Coronary artery (tissue), 2 donors: ENCODE results near the gene SLC35E3.

Source experiments
- DNase-seq: peaks from one replicate; pipeline ENCODE4 v3.0.0-alpha.2; 2017; ENCODE audit warnings: low spot score
- H3K27ac ChIP-seq, 2 donors: fragments of 200-600 bp; sonication (generic); one replicate each; pipeline ENCODE4 v1.5.1; 2016 to 2019
- H3K4me3 ChIP-seq: fragments of 200-600 bp; sonication (generic); 2 replicates; pipeline ENCODE4 v1.5.1; 2016; ENCODE audit warnings: mild to moderate bottlenecking, moderate library complexity
- TF ChIP-seq, protein P1 (sequence below): fragments of 200-600 bp; sonication (generic); IDR thresholded peaks from one replicate; pipeline ENCODE4 v1.5.1; 2019; ENCODE audit warnings: antibody characterized with exemption

SLC35E3 gene

DNA sequence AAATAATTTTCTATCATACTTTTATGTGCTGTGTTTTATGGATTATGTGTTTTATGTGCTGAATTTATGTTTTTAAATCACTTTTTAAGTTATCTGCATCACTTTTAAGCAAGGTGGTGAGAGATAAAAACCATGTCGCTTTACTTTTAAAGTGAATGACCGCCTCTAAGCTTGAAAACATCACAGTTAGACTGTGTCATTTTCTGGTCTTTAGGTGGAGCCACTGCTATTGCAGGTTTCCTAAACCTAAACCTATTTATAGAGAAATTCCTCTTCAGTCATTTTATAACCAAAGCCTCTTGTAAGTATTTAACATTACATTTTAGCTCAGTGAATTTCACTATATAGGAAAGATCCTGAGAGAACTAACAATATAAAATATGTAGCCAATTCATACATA, 41.0 kb downstream of the SLC35E3 start:
- peak overlapping the region; percentile 10 to 76 for H3K27ac ChIP-seq
- TF ChIP-seq, protein P1, sequence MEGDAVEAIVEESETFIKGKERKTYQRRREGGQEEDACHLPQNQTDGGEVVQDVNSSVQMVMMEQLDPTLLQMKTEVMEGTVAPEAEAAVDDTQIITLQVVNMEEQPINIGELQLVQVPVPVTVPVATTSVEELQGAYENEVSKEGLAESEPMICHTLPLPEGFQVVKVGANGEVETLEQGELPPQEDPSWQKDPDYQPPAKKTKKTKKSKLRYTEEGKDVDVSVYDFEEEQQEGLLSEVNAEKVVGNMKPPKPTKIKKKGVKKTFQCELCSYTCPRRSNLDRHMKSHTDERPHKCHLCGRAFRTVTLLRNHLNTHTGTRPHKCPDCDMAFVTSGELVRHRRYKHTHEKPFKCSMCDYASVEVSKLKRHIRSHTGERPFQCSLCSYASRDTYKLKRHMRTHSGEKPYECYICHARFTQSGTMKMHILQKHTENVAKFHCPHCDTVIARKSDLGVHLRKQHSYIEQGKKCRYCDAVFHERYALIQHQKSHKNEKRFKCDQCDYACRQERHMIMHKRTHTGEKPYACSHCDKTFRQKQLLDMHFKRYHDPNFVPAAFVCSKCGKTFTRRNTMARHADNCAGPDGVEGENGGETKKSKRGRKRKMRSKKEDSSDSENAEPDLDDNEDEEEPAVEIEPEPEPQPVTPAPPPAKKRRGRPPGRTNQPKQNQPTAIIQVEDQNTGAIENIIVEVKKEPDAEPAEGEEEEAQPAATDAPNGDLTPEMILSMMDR, result no peak
- DNase-seq, result no peak
- H3K4me3 ChIP-seq, result no peak overlapping the region

DNA sequence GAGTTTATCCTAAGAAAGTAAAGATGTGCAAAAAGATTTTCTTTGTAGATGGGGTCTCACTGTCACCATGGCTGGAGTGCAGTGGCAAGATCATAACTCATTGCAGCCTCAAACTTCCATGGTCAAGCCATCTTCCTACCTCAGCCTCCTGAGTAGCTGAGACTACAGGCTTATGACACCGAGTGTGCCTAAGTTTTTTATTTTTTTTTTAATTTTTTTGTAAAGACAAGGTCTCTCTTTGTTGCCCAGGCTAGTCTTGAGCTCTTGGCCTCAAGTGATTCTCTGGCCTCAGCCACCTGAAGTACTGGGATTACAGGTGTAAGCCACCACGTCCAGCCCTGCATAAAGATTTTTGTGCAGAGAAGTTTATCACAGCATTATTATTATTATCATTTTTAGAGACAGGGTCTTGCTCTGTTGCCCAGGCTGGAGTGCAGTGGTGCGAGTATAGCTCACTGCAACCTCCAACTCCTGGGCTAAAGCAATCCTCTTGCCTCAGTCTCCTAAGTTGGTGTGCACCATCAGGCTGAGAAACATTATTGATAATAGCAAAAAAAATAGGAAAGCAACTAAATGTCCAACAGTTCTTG, 42.7 kb downstream of the SLC35E3 start:
- TF ChIP-seq, protein P1, result no peak
- no peak for DNase-seq
- Histone ChIP-seq H3K27ac (no peak overlapping the region), H3K4me3 (no peak overlapping the region)

DNA sequence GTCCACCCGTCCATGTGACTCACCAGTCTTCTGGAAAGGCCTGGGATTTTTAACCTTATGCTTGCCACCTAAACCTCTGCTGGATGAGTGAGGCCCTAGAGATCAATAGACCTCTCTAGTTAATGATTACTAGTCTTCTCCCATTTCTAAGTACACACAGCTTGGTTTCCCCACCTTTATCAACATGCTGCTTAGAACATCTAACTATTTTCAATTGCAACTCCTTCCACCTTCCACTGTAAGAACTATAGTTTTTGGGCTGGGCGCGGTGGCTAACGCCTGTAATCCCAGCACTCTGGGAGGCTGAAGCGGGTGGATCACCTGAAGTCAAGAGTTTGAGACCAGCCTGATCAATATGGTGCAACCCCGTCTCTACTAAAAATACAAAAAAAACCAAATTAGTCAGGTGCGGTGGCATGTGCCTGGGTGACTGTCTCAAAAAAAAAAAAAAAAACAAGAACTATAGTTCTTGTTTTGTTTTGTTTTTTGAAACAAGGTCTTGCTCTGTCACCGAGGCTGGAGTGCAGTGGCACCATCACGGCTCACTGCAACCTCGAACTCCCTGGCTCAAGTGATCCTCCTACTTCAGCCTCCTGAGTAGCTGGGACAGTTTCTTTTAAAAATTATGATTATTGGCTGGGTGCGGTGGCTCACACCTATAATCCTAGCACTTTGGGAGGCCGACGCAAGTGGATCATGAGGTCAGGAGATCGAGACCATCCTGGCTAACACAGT, 43.3 kb downstream of the SLC35E3 start:
- Histone ChIP-seq H3K4me3 (no peak overlapping the region), H3K27ac (no peak overlapping the region)
- TF ChIP-seq, protein P1, result no peak
- no peak for DNase-seq

DNA sequence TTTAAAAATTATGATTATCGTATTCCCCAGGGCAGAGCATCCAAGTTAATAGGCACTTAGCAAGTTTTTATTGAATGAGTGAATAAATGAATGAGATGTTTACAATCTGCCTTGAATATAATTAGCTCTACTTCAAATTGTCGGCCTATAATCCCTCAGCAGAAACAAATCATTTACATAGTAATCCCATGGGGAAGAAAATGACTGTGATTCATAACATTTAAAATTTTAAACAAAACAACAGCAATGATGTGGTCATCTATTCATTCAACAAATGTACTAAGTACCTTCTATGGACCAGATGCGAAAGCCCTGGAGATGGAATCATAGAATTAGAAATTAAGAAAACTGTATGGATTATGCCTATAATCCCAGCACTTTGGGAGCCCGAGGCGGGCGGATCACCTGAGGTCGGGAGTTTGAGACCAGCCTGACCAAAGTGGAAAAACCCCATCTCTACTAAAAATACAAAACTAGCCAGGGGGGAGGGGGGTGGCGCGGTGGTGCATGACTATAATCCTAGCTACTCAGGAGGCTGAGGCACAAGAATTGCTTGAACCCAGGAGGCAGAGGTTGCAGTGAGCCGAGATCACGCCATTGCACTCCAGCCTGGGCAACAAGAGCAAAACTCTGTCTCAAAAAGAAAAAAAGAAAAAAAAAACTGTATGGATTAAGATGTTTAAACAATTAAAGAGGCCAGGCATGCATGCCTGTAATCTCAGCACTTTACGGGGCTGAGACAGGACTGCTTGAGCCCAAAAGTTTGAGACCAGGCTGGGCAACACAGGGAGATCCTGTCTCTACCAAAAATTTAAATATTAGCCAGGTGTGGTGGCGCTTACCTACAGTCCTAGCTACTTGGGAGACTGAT, 44.3 kb downstream of the SLC35E3 start:
- Histone ChIP-seq H3K4me3 (no peak overlapping the region), H3K27ac (no peak overlapping the region)
- DNase-seq, result no peak
- TF ChIP-seq, protein P1, result no peak

DNA sequence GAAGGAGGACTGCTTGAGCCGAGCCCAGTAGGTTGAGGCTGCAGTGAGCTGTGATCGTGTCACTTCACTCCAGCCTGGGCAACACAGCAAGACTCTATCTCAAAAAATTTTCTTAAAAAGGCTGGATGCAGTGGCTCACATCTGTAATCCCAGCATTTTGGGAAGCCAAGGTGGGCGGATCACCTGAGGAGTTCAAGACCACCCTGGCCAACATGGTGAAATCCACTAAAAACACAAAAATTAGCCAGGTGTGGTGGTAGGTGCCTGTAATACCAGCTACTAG, 44.9 kb downstream of the SLC35E3 start:
- Histone ChIP-seq H3K4me3 (no peak overlapping the region), H3K27ac (no peak overlapping the region)
- DNase-seq, result no peak
- TF ChIP-seq, protein P1, result no peak

DNA sequence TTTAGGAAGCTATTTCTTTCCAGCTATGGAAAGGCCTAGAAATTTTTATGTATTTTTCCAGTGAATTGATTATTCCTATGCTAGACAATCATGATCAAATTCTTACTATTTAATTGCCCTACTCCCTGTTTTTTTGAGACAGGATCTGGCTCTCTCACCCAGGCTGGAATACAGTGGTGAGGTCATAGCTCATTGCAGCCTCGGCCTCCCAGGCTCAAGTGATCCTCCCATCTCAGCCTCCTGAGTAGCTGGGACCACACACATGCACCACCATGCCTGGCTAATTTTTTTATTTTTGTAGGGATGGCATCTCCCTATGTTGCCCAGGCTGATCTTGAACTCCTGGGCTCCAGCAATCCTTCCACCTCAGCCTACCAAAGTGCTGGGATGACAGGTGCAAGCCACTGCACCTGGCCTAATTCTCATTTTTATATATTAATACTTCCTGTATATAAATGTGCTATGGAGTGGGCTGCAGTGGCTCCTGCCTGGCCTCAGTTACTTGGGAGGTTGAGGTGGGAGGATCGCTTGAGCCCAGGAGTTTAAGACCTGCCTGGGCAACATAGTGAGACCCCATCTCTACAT, 46.0 kb downstream of the SLC35E3 start:
- no peak overlapping the region for H3K27ac ChIP-seq
- TF ChIP-seq, protein P1, result no peak

More for the DNA sequence above, 46.0 kb downstream of the SLC35E3 start:
- no peak overlapping the region for H3K4me3 ChIP-seq
- no peak for DNase-seq
